GM19035 (cell line): Measurements from ENCODE around the gene ACP4.
"Not testable (repeated sequence)": the region's sequence is repeated elsewhere in the genome, so short reads cannot be mapped to it uniquely, and the experiment has no call there.

Experiments used
- ATAC-seq: cut with Tn5 transposase; IDR thresholded peaks from one replicate; pipeline ENCODE4 v1.9.1; 2021; ENCODE audit not compliant: unreplicated experiment

Gene ACP4, protein sequence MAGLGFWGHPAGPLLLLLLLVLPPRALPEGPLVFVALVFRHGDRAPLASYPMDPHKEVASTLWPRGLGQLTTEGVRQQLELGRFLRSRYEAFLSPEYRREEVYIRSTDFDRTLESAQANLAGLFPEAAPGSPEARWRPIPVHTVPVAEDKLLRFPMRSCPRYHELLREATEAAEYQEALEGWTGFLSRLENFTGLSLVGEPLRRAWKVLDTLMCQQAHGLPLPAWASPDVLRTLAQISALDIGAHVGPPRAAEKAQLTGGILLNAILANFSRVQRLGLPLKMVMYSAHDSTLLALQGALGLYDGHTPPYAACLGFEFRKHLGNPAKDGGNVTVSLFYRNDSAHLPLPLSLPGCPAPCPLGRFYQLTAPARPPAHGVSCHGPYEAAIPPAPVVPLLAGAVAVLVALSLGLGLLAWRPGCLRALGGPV

DNA sequence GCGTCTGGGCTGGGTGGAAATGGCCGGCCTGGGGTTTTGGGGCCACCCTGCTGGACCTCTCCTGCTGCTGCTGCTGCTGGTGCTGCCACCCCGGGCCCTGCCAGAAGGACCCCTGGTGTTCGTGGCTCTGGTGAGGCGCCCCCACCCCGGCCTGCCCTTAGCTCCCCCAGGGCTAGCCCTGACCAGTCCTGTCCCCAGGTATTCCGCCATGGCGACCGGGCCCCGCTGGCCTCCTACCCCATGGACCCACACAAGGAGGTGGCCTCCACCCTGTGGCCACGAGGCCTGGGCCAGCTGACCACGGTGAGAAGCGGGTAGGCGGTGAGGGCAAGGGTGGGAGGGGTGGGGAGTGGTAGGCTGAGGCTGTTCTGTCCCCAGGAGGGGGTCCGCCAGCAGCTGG lies at the start of gene ACP4:
TSS of gene ACP4 (plus strand) at position 20 of the 400 bp plus-strand sequence. CDS start at position 20, 0 bp downstream.
- no peak for ATAC-seq

DNA sequence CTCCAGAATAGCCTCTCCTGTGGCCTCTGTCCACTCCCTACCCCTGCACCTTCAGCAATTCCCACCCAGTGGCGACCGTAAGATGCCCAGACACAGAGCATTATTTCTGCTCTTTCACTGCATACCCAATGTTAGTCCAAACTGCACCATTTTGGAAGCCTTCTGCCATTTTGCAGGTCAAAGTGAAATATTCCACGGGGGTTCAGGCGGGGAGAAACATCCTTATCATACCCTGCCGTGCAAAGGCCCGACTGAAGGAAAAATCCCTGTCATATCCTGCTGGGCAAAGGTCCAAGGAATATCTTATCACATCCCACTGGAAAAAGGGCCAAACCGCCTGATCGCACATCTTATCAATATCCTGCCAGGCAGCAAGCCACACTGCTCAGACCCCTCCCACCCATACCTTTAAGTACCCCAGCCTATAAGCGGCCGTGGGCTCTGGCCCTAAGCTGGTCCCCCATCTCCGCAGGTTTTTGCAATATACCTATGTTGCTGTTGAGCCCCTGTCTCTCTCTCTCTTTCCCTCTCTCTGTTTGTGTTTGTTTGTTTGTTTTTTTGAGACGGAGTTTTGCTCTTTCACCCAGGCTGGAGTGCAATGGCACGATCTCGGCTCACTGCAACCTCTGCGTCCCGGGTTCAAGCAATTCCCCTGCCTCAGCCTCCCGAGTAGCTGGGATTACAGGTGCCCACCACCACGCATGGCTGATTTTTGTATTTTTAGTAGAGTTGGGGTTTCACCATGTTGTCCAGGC lies 48.9 kb upstream of the ACP4 start:
- no peak for ATAC-seq

DNA sequence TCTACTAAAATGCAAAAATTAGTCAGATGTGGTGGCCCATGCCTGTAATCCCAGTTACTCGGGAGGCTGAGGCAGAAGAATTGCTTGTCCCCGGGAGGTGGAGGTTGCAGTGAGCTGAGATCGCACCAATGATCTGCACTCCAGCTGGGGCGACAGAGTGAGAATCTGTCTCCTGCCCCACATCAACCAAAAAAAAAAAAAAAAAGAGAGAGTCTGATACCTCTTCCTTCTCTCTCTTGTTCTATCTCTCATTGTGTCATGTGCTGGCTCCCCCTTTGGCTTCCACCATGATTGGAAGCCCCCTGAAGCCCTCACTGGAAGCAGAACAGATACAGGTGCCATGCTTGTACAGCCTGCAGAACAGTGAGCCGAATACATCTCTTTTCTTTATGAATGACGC lies 46.7 kb upstream of the ACP4 start:
- ATAC-seq: no peak

DNA sequence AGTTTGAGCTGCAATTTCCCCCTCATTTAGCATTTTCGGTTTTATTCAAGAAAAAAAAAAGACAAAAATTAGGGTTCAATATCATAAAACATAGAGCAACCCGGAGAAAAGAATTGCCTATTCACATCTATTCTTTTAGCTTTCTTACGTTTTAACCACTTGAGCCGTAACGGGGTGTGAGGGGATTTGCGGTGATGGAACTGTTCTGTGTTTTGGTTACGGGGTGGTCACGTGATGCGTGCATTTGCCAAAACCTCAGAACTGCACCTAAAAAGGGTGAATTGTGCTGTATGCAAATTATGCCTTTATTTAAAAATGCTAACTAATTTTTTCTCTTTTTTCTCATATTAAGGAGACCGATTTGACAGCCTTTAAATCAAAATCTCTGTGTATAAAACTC lies 45.0 kb upstream of the ACP4 start:
- ATAC-seq: no peak

DNA sequence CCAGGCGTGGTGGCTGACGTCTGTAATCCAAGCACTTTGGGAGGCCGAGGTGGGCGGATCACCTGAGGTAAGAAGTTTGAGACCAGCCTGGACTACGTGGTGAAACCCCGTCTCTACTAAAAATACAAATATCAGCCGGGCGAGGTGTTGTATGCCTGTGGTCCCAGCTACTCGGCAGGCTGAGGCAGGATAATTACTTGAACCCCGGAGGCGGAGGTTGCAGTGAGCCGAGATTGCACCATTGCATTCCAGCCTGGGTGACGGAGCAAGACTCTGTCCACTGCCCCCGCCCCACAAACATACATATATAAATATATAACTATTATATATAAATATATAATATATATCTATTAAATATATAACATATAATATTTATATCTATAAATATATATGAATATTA lies 43.1 kb upstream of the ACP4 start:
- ATAC-seq: not testable (repeated sequence)

DNA sequence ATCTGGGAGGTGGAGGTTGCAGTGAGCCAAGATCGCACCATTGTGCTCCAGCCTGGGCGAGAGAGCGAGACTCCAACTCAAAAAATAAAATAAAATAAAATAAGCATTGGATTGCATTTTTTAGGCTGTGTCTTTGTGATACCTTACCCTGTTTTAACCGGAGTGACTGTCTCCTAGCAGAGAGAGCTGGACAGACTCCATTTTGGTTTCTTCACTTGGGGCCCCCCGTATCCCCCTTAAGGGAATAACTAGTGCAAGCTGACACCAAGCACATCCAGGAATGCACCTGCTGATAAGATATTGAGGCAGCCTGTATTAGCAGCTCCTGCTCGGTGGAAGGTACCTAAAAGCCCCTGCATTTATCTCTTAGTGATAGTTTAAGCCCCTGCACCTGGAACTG lies 40.7 kb upstream of the ACP4 start:
- no peak for ATAC-seq

DNA sequence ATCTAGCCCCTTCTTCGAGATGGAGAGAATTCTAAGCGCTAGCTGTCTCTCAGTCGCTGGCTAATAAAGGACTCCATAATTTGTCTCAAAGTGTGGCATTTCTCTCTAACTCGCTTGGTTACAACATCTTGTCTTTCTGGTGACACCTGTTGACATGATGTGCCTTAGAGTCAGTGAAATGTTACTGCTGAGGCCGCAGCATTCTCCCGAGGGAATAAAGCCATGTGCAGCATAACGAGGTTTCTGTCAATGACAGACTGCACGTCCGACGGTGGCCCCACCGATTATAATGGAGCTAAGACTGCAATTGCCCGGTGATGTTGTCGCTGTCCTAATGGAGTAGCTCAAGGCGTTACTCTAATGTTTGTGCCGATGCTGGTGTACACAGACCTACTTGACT lies 40.2 kb upstream of the ACP4 start:
- ATAC-seq: no peak

DNA sequence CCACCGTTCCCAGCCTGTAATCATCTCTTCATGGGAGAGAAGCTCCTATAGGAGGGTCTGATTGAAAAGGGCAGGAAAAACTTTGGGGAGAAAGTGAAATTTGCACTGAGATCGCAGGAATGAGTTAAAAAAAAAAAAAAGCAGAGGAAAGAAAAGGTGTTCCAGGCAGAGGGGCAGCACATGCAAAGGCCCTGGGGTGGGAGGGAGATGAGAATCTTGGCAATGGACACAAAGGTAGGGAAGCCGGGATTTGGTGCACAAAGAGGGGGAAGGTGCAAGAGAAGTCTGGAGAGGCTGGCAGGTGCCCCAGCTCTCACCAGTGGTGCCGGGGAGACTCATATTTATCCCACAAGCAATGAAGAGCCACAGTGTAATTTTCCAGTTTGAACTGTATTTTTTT lies 36.3 kb upstream of the ACP4 start:
- no peak for ATAC-seq

DNA sequence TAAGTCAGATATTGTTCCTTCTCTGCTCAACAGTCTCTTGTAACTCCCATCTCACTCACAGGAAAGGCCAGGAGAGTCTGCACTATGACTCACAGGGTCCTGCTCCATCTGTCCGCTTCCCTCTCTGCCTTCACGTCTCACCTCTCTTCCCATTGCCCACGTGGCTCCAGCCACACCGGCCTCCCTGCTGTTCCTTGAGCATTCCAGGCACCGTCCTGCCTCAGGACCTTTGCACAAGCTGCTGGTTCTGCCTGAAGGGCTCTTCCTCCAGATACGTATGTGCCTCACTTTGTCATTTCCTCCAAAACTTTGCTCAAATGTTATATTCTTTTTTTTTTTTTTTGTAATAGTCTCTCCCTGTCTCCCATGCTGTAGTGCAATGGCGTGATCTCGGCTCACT lies 34.0 kb upstream of the ACP4 start:
- not testable (repeated sequence) for ATAC-seq

DNA sequence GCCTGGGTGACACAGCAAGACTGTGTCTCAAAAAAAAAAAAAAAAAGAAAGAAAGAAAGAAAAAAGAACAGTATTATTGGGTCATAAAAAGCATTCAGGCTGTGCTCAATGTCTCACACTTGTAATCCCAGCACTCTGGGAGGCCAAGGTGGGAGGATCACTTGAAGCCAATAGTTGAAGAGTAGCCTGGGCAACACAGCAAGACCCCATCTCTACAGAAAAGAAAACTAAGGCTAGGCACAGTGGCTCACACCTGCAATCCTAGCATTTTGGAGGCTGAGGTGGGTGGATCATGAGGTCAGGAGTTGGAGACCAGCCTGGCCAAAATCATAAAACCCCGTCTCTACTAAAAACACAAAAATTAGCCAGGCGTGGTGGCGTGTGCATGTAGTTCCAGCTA lies 32.6 kb upstream of the ACP4 start:
- ATAC-seq: not testable (repeated sequence)

DNA sequence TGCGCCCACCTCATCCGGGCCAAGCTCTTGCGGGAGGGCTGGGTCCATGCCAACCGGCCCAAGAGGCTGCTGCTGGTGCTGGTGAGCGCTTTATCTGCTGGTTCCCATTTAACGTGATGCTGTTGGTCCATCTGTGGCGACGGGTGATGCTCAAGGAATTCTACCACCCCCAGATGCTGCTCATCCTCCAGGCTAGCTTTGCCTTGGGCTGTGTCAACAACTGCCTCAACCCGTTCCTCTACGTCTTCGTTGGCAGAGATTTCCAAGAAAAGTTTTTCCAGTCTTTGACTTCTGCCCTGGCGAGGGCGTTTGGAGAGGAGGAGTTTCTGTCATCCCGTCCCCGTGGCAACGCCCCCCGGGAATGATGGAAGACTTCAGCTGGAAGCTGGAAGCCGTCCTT lies 31.1 kb upstream of the ACP4 start:
- ATAC-seq: not testable (repeated sequence)

DNA sequence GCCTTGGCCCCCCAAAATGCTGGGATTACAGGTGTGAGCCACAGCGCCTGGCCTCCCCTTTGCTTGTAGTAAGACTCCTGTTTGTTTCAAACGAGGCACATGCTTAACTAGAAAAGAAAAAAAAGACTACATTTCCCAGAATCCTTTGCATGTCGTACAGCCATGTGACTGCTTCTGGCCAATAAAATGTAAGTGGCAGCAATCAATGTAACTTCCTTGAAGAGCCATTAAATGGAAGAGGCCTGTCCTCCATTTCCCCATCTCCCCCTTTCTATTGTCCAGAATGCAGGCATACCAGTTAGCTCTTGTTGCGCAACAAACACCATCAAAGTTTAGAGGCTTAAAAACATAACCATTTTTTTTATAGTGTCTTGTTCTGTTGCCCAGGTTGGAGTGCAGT lies 30.3 kb upstream of the ACP4 start:
- ATAC-seq: no peak

DNA sequence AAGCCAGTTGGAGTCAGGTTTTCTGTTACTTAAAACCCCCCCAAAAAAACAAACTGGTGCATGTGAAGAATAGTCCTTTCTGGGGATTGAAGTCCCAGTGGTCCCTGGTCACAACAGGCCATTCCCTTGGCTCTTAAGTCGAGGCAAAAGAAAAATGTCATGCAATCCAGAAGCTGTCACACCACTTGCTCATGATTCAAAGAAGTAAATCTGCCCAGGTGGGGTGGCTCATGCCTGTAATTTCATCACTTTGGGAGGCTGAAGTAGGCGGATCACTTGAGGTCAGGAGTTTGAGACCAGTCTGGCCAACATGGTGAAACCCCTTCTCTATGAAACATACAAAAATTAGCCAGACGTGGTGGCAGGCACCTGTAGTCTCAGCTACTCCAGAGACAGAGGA lies 28.7 kb upstream of the ACP4 start:
- ATAC-seq: not testable (repeated sequence)

DNA sequence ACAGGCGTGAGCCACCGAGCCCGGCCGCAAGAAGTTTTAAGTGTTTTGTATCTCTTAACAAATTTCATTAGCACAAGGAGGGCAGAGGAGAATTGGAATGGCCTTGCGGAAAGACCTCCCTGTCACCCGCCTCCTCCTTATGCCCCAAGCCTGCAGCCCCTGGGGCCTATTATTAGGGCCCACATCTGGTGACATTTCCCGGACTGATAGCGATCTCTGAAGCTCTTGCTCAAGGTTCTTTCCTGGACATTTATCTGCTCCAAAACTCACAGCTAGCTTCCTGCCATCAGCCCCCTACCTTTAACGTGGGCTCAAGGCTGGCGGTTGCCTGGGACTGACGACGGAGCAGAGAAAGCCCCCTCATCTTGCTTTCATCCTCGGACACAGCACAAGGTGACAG lies 26.7 kb upstream of the ACP4 start:
- not testable (repeated sequence) for ATAC-seq

DNA sequence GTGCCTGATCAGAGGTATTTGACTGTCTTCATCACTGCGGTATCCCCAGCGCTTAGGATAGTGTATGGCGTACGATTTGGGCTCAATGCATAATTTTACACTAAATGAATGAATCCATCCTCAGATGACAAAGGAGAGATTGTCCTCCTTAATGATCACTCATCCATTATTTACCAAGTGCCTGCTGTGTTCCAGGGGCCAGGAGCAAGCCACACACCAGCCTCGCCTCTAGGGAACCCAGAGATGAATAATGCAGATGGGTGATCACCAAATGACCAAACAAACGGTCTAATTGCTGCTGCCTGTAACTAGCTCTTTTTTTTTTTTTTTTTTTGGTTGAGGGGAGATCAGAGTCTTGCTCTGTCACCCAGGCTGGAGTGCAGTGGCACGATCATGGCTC lies 25.8 kb upstream of the ACP4 start:
- ATAC-seq: no peak

DNA sequence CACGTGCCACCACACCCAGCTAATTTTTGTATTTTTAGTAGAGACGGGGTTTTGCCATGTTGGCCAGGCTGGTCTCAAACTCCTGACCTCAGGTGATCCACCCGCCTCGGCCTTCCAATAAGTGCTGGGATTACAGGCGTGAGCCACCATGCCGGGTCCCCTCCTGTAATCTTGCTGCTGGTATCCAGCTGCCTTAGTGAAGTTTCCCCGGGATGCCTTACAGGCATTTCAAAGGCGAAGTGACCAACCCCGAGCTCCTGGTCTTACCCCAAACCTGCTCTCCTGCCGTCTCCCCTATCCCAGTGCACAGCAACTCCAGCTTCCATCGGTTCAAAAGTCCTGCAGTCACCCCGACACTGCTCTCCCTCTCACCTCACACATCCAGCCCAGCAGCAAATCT lies 23.5 kb upstream of the ACP4 start:
- not testable (repeated sequence) for ATAC-seq

DNA sequence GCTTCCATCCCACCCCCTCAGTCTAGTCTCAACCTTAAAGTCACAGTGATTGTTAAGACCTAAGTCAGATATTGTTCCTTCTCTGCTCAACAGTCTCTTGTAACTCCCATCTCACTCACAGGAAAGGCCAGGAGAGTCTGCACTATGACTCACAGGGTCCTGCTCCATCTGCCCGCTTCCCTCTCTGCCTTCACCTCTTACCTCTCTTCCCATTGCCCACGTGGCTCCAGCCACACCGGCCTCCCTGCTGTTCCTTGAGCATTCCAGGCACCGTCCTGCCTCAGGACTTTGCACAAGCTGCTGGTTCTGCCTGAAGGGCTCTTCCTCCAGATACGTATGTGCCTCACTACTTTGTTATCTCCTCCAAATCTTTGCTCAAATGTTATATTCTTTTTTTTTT lies 23.0 kb upstream of the ACP4 start:
- ATAC-seq: not testable (repeated sequence)

DNA sequence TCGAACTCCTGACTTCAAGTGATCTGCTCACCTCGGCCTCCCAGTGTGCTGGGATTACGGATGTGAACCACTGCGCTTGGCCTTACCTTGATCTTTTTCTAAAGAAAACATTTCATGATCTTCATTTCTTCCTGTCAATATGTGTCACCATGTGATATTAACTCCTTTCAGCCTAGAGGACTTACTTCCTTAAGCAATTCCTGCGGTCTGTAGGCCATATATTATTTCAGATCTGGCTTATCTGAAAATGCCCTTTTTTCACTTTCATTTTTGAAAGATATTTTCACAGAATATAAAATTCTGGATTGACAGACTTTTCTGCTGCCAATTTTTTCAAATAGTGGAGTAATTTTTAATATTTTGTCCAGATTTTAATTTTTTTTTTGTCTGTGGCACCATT lies 21.9 kb upstream of the ACP4 start:
- no peak for ATAC-seq

DNA sequence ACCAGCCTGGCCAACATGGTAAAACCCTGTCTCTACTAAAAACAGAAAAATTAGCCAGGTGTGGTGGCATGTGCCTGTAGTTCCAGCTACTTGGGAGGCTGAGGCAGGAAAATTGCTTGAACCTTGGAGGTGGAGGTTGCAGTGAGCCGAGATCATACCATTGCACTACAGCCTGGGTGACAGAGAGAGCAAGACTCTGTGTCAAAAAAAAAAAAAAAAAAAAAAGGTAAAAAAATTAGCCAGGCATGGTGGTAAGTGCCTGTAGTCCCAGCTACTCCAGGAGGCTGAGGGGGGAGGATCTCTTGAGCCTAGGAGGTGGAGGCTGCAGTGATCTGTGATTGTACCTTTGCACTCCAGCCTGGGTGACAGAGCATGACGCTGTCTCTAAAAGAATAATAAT lies 20.1 kb upstream of the ACP4 start, which contains the start of gene GPR32:
TSS of gene GPR32 (plus strand) at position 301 of the 400 bp plus-strand sequence. CDS start 137 bp downstream, outside the sequence.
- ATAC-seq: not testable (repeated sequence)

DNA sequence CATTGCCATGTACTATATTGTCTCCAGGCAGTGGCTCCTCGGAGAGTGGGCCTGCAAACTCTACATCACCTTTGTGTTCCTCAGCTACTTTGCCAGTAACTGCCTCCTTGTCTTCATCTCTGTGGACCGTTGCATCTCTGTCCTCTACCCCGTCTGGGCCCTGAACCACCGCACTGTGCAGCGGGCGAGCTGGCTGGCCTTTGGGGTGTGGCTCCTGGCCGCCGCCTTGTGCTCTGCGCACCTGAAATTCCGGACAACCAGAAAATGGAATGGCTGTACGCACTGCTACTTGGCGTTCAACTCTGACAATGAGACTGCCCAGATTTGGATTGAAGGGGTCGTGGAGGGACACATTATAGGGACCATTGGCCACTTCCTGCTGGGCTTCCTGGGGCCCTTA lies 19.3 kb upstream of the ACP4 start:
- no peak for ATAC-seq

DNA sequence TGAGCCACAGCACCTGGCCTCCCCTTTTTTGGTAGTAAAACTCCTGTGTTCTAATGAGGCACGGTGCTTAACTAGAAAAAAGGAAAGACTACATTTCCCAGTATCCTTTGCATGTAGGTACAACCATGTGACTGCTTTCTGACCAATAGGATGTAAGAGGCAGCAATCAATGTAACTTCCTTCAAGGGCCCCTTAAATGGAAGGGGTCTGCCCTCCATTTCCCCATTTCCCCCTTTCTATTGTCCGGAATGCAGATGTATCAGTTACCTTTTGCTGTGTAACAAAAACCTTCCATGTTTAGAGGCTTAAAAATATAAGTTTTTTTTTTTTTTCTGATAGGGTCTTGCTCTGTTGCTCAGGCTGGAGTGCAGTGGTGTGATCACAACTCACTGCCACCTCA lies 17.7 kb upstream of the ACP4 start:
- ATAC-seq: no peak

DNA sequence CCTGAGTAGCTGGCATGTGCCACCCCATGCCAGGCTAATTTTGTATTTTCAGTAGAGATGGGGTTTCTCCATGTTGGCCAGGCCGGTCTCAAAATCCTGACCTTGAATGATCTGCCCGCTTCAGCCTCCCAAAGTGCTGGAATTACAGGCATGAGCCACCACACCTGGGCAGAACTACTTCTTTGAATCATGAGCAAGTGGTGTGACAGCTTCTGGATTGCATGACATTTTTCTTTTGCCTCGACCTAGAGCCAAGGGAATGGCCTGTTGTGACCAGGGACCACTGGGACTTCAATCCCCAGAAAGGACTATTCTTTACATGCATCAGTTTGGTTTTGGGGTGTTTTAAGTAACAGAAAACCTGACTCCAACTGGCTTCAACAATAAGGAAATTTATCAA lies 17.3 kb upstream of the ACP4 start:
- ATAC-seq: not testable (repeated sequence)
